HEK293 (cell line): ENCODE results near the gene LRP1-AS.

ENCODE experiments used
- HOXA7 ChIP-seq: sonication (generic); formaldehyde crosslinking; IDR thresholded peaks from 2 replicates; pipeline ENCODE4 v1.8.1; 2022; ENCODE audit warnings: missing genetic modification reagents, borderline replicate concordance
- ZNF157 ChIP-seq: fragments of 450-650 bp; formaldehyde crosslinking; IDR thresholded peaks from 2 replicates; pipeline ENCODE4 v1.5.1; 2016; ENCODE audit warnings: missing biosample characterization, missing genetic modification characterization
- ZNF664 ChIP-seq: fragments of 450-650 bp; formaldehyde crosslinking; IDR thresholded peaks from 2 replicates; pipeline ENCODE4 v1.5.1; 2016; ENCODE audit warnings: missing biosample characterization, missing genetic modification characterization
- TF ChIP-seq, protein P1 (sequence below): fragments of 450-650 bp; formaldehyde crosslinking; IDR thresholded peaks from 2 replicates; pipeline ENCODE4 v1.5.1; 2016; ENCODE audit warnings: missing biosample characterization, missing genetic modification characterization

DNA sequence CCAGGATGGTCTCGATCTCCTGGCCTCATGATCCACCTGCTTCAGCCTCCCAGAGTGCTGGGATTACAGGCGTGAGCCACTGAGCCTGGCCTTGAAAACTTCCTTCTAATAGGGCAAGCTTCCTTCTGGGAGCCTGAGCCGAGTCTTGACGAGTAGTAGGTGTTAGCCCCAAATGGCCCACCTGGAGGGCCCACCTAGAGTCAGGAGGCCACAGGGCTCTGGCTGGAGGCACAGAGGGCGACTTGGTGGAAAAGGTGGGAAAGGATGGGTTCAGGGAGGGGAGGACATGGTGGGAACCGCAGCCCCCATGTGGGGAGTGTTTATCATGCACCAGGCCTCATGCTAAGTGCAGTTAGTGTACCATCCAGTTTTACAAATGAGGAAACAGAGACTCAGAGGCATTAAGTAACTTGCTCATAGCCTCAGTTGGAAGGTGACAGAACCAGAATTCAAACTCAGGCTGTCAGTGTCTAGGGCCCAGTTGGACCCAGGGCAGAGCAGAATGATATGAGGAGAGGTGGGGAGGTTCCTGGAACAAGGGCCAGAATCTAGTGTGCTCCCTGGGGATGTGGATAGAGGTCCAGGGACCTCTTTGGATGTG, 3.1 kb upstream of the LRP1-AS start:
- TF ChIP-seq, protein P1, sequence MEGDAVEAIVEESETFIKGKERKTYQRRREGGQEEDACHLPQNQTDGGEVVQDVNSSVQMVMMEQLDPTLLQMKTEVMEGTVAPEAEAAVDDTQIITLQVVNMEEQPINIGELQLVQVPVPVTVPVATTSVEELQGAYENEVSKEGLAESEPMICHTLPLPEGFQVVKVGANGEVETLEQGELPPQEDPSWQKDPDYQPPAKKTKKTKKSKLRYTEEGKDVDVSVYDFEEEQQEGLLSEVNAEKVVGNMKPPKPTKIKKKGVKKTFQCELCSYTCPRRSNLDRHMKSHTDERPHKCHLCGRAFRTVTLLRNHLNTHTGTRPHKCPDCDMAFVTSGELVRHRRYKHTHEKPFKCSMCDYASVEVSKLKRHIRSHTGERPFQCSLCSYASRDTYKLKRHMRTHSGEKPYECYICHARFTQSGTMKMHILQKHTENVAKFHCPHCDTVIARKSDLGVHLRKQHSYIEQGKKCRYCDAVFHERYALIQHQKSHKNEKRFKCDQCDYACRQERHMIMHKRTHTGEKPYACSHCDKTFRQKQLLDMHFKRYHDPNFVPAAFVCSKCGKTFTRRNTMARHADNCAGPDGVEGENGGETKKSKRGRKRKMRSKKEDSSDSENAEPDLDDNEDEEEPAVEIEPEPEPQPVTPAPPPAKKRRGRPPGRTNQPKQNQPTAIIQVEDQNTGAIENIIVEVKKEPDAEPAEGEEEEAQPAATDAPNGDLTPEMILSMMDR (tag by site-specific recombination): no peak
- TF ChIP-seq HOXA7 (CRISPR knock-in tag) (no peak), ZNF157 (tag by site-specific recombination) (no peak), ZNF664 (no peak)
